Suppressor macrophage (primary cell): ENCODE data around the gene FOSL2.

Experiments used
- DNase-seq, 4 experiments: peaks; one replicate each; pipeline ENCODE4 v3.0.0-alpha.2; 2020 to 2022

Gene FOSL2

GRCh38 chr2:28433935-28434599 lies 41.4 kb downstream of the FOSL2 start:
- no peak for DNase-seq

GRCh38 chr2:28434600-28434989 lies 41.9 kb downstream of the FOSL2 start:
- no peak for DNase-seq

- DNase-seq: no peak
Observed at GRCh38 chr2:28435241-28435640, 42.6 kb downstream of the FOSL2 start.

- DNase-seq: no peak
Observed at GRCh38 chr2:28435814-28436351, 43.2 kb downstream of the FOSL2 start.

- peak in 2 of 4 experiments; percentile 52 to 60 for DNase-seq
Observed at GRCh38 chr2:28436525-28437051, 43.9 kb downstream of the FOSL2 start.

GRCh38 chr2:28437149-28437835 lies 44.6 kb downstream of the FOSL2 start:
- DNase-seq: peak; percentile 55 to 89 (median 76)

GRCh38 chr2:28437918-28438317 lies 45.3 kb downstream of the FOSL2 start:
- DNase-seq: no peak

GRCh38 chr2:28438532-28439063 lies 45.9 kb downstream of the FOSL2 start:
- DNase-seq: no peak

GRCh38 chr2:28439127-28439526 lies 46.5 kb downstream of the FOSL2 start:
- DNase-seq: no peak

GRCh38 chr2:28439763-28440162 lies 47.1 kb downstream of the FOSL2 start:
- DNase-seq: no peak

GRCh38 chr2:28442328-28442727 lies 49.7 kb downstream of the FOSL2 start:
- peak in 3 of 4 experiments; percentile 27 to 69 (median 50) for DNase-seq

- DNase-seq: peak; percentile 65 to 81 (median 74)
Observed at GRCh38 chr2:28444956-28445355, 52.3 kb downstream of the FOSL2 start.

GRCh38 chr2:28445448-28446258 lies 53.0 kb downstream of the FOSL2 start:
- peak; percentile 81 to 94 (median 87) for DNase-seq

- peak in 1 of 4 experiments; percentile 42 for DNase-seq
Observed at GRCh38 chr2:28446531-28446930, 53.9 kb downstream of the FOSL2 start.

- DNase-seq: no peak
Observed at GRCh38 chr2:28447086-28447485, 54.4 kb downstream of the FOSL2 start.

- peak; percentile 80 to 98 (median 88) for DNase-seq
Observed at GRCh38 chr2:28447943-28448792, 55.5 kb downstream of the FOSL2 start.

GRCh38 chr2:28448793-28449100 lies 56.1 kb downstream of the FOSL2 start:
- no peak for DNase-seq

- no peak for DNase-seq
Observed at GRCh38 chr2:28449126-28449487, 56.4 kb downstream of the FOSL2 start.

- peak; percentile 38 to 71 (median 58) for DNase-seq
Observed at GRCh38 chr2:28449488-28450395, 57.1 kb downstream of the FOSL2 start.

GRCh38 chr2:28450901-28451565 lies 58.4 kb downstream of the FOSL2 start:
- DNase-seq: no peak
